ENCODE measurements around the gene LCA5L.

Gene LCA5L

DNA sequence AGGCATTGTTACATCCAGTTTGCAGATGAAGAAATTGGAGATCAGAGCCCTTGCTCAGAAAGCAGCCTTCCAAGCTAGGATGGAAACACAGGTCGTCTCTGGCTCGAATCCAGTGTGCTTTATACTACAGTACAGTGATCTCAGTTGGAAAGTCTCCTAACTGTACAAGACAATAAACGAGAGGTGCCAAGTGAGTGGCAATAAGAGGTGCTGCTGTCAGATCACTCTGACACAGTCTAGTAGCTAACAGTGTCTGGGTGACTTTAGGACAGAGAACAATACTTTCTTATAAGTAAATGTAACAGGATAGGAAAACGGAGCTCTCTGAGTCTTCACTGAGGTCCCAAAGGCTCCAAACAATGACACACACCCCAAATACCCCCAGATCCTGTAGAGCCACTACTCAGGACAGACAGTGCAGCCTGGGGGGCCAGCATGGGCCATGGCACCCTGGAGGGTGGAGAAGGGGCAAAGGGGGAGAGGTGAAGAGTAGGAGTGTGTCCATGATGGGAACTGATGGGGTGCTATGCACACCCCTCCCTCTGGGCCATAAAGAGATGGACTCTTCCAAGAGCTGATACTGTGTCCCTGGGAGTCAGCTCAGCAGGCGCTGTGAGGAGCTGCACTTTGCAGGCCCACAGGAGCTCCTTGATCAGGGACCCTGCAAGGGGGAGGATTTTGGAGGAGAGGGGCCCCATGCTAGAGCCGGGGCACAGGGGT is 9.5 kb upstream of the LCA5L start (continued):
- TF ChIP-seq, protein P1, sequence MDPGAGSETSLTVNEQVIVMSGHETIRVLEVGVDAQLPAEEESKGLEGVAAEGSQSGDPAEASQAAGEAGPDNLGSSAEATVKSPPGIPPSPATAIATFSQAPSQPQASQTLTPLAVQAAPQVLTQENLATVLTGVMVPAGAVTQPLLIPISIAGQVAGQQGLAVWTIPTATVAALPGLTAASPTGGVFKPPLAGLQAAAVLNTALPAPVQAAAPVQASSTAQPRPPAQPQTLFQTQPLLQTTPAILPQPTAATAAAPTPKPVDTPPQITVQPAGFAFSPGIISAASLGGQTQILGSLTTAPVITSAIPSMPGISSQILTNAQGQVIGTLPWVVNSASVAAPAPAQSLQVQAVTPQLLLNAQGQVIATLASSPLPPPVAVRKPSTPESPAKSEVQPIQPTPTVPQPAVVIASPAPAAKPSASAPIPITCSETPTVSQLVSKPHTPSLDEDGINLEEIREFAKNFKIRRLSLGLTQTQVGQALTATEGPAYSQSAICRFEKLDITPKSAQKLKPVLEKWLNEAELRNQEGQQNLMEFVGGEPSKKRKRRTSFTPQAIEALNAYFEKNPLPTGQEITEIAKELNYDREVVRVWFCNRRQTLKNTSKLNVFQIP (CRISPR knock-in tag; IDR thresholded peaks at IDR 0.05; ENCODE audit: borderline replicate concordance, low read depth), result no peak

DNA sequence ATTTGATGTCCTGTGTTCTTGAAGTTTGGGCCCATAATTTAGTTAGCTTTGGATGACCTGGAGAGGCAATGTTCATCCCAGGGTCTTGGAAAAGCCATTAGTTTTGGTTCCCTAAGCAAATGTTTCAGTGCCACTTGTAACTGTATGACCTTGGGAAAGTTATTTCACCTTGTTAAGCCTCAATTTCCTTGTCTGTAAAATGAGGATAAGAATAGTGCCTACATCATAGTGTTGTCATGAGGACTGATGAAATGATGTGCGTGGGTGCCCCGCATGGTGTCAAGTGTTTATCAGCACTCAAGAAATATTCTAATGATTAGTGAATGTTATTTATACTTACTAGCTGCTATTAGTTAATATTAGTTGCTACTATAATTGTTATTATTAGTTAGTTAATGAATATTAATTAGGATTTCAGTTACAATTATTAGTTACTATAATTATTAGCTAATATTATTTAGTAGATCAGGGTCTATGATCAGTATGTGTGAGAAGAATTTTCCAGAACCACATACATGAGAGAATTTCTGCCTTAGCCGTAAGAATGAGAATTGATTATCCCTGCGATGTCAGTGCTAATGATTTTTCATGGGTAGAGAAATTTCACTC is 8.1 kb upstream of the LCA5L start:
- TF ChIP-seq ZNF565 (CRISPR knock-in tag; conservative IDR thresholded peaks at IDR 0.05; ENCODE audit: low read depth) (no peak), ZFP3 (CRISPR knock-in tag; IDR thresholded peaks at IDR 0.05) (no peak), BACH2 (CRISPR knock-in tag; IDR thresholded peaks at IDR 0.05; ENCODE audit: borderline replicate concordance) (no peak), ISL1 (CRISPR knock-in tag; IDR thresholded peaks at IDR 0.05) (no peak), RARB (CRISPR knock-in tag; IDR thresholded peaks at IDR 0.05) (no peak), GLIS3 (CRISPR knock-in tag; IDR thresholded peaks at IDR 0.05) (no peak), OSR1 (CRISPR knock-in tag; IDR thresholded peaks at IDR 0.05) (no peak), CSDC2 (CRISPR knock-in tag; IDR thresholded peaks at IDR 0.05) (no peak), PPARA (CRISPR knock-in tag; IDR thresholded peaks at IDR 0.05; ENCODE audit: borderline replicate concordance) (no peak), ZNF70 (CRISPR knock-in tag; IDR thresholded peaks at IDR 0.05) (no peak)
- TF ChIP-seq, protein P2, sequence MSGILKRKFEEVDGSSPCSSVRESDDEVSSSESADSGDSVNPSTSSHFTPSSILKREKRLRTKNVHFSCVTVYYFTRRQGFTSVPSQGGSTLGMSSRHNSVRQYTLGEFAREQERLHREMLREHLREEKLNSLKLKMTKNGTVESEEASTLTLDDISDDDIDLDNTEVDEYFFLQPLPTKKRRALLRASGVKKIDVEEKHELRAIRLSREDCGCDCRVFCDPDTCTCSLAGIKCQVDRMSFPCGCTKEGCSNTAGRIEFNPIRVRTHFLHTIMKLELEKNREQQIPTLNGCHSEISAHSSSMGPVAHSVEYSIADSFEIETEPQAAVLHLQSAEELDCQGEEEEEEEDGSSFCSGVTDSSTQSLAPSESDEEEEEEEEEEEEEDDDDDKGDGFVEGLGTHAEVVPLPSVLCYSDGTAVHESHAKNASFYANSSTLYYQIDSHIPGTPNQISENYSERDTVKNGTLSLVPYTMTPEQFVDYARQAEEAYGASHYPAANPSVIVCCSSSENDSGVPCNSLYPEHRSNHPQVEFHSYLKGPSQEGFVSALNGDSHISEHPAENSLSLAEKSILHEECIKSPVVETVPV (CRISPR knock-in tag; IDR thresholded peaks at IDR 0.05), result no peak
- TF ChIP-seq, protein P3, sequence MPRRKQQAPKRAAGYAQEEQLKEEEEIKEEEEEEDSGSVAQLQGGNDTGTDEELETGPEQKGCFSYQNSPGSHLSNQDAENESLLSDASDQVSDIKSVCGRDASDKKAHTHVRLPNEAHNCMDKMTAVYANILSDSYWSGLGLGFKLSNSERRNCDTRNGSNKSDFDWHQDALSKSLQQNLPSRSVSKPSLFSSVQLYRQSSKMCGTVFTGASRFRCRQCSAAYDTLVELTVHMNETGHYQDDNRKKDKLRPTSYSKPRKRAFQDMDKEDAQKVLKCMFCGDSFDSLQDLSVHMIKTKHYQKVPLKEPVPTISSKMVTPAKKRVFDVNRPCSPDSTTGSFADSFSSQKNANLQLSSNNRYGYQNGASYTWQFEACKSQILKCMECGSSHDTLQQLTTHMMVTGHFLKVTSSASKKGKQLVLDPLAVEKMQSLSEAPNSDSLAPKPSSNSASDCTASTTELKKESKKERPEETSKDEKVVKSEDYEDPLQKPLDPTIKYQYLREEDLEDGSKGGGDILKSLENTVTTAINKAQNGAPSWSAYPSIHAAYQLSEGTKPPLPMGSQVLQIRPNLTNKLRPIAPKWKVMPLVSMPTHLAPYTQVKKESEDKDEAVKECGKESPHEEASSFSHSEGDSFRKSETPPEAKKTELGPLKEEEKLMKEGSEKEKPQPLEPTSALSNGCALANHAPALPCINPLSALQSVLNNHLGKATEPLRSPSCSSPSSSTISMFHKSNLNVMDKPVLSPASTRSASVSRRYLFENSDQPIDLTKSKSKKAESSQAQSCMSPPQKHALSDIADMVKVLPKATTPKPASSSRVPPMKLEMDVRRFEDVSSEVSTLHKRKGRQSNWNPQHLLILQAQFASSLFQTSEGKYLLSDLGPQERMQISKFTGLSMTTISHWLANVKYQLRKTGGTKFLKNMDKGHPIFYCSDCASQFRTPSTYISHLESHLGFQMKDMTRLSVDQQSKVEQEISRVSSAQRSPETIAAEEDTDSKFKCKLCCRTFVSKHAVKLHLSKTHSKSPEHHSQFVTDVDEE (CRISPR knock-in tag; IDR thresholded peaks at IDR 0.05), result no peak
- TF ChIP-seq, protein P4, sequence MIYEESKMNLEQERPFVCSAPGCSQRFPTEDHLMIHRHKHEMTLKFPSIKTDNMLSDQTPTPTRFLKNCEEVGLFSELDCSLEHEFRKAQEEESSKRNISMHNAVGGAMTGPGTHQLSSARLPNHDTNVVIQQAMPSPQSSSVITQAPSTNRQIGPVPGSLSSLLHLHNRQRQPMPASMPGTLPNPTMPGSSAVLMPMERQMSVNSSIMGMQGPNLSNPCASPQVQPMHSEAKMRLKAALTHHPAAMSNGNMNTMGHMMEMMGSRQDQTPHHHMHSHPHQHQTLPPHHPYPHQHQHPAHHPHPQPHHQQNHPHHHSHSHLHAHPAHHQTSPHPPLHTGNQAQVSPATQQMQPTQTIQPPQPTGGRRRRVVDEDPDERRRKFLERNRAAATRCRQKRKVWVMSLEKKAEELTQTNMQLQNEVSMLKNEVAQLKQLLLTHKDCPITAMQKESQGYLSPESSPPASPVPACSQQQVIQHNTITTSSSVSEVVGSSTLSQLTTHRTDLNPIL (CRISPR knock-in tag; IDR thresholded peaks at IDR 0.05; ENCODE audit: low read depth), result no peak
- TF ChIP-seq, protein P1 (CRISPR knock-in tag; IDR thresholded peaks at IDR 0.05; ENCODE audit: borderline replicate concordance, low read depth), result no peak

DNA sequence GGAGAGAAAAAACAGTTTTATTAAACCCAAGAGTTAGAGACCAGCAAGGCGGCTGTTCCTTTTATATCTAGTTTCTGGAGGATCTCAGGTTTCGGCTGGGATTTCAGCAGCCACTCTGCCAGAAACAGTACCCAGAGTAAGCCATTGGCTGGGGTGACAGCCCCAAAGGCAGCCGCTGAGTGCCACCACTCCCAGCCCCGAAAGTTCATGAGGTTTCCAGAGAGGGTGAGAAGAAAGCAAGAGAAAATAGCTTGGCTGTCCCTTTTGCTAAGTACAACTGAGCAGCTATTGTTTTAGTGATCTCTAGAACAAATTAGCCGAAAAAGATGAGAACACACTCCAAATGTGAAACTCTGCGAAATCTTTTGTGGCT is 7.4 kb upstream of the LCA5L start:
- ATAC-seq, result no peak
- TF ChIP-seq ZNF565 (CRISPR knock-in tag; conservative IDR thresholded peaks at IDR 0.05; ENCODE audit: low read depth) (no peak), BACH2 (CRISPR knock-in tag; IDR thresholded peaks at IDR 0.05; ENCODE audit: borderline replicate concordance) (no peak), SNAI2 (CRISPR knock-in tag; IDR thresholded peaks at IDR 0.05) (no peak), TCF4 (CRISPR knock-in tag; IDR thresholded peaks at IDR 0.05; ENCODE audit: borderline replicate concordance) (no peak), PPARA (CRISPR knock-in tag; IDR thresholded peaks at IDR 0.05; ENCODE audit: borderline replicate concordance) (no peak), ZNF8 (CRISPR knock-in tag; IDR thresholded peaks at IDR 0.05) (no peak), ZFP30 (CRISPR knock-in tag; IDR thresholded peaks at IDR 0.05) (no peak), ISL1 (CRISPR knock-in tag; IDR thresholded peaks at IDR 0.05) (no peak), RARB (CRISPR knock-in tag; IDR thresholded peaks at IDR 0.05) (no peak), ZC3H10 (CRISPR knock-in tag; IDR thresholded peaks at IDR 0.05) (no peak), CSDC2 (CRISPR knock-in tag; IDR thresholded peaks at IDR 0.05) (no peak), ZFP3 (CRISPR knock-in tag; IDR thresholded peaks at IDR 0.05) (no peak), ZNF70 (CRISPR knock-in tag; IDR thresholded peaks at IDR 0.05) (no peak), OSR1 (CRISPR knock-in tag; IDR thresholded peaks at IDR 0.05) (no peak)
- TF ChIP-seq, protein P2 (CRISPR knock-in tag; IDR thresholded peaks at IDR 0.05), result no peak
- TF ChIP-seq, protein P5, sequence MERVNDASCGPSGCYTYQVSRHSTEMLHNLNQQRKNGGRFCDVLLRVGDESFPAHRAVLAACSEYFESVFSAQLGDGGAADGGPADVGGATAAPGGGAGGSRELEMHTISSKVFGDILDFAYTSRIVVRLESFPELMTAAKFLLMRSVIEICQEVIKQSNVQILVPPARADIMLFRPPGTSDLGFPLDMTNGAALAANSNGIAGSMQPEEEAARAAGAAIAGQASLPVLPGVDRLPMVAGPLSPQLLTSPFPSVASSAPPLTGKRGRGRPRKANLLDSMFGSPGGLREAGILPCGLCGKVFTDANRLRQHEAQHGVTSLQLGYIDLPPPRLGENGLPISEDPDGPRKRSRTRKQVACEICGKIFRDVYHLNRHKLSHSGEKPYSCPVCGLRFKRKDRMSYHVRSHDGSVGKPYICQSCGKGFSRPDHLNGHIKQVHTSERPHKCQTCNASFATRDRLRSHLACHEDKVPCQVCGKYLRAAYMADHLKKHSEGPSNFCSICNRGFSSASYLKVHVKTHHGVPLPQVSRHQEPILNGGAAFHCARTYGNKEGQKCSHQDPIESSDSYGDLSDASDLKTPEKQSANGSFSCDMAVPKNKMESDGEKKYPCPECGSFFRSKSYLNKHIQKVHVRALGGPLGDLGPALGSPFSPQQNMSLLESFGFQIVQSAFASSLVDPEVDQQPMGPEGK (CRISPR knock-in tag; IDR thresholded peaks at IDR 0.05; ENCODE audit: borderline replicate concordance), result no peak
- TF ChIP-seq, protein P3 (CRISPR knock-in tag; IDR thresholded peaks at IDR 0.05), result no peak

More for the DNA sequence above, 8.1 kb upstream of the LCA5L start:
- ATAC-seq, result no peak
